Measurements from ENCODE around the gene GGTA1.

GRCh38 chr9:121485623-121486022, 14.0 kb downstream of the GGTA1 start:
- TF ChIP-seq EZH2phosphoT487 (IDR thresholded peaks at IDR 0.05; ENCODE audit: unreplicated experiment) (no peak), CTCF (conservative IDR thresholded peaks at IDR 0.05; ENCODE audit: low read depth in 2 of 2) (no peak), CREB1 (CRISPR knock-in tag; IDR thresholded peaks at IDR 0.05; ENCODE audit: low read depth) (no peak), POLR2AphosphoS5 (IDR thresholded peaks at IDR 0.05; ENCODE audit: low read depth) (no peak), JUNB (IDR thresholded peaks at IDR 0.05; ENCODE audit: unreplicated experiment) (no peak), ETS1 (IDR thresholded peaks at IDR 0.05) (no peak)
- TF ChIP-seq, protein P1, sequence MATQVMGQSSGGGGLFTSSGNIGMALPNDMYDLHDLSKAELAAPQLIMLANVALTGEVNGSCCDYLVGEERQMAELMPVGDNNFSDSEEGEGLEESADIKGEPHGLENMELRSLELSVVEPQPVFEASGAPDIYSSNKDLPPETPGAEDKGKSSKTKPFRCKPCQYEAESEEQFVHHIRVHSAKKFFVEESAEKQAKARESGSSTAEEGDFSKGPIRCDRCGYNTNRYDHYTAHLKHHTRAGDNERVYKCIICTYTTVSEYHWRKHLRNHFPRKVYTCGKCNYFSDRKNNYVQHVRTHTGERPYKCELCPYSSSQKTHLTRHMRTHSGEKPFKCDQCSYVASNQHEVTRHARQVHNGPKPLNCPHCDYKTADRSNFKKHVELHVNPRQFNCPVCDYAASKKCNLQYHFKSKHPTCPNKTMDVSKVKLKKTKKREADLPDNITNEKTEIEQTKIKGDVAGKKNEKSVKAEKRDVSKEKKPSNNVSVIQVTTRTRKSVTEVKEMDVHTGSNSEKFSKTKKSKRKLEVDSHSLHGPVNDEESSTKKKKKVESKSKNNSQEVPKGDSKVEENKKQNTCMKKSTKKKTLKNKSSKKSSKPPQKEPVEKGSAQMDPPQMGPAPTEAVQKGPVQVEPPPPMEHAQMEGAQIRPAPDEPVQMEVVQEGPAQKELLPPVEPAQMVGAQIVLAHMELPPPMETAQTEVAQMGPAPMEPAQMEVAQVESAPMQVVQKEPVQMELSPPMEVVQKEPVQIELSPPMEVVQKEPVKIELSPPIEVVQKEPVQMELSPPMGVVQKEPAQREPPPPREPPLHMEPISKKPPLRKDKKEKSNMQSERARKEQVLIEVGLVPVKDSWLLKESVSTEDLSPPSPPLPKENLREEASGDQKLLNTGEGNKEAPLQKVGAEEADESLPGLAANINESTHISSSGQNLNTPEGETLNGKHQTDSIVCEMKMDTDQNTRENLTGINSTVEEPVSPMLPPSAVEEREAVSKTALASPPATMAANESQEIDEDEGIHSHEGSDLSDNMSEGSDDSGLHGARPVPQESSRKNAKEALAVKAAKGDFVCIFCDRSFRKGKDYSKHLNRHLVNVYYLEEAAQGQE (IDR thresholded peaks at IDR 0.05; ENCODE audit: unreplicated experiment), result no peak

Data from GM23338 (cell line).